GM18517 (cell line): ENCODE measurements around the gene NEU4.
"Not testable (repeated sequence)": the region's sequence is repeated elsewhere in the genome, so short reads cannot be mapped to it uniquely, and the experiment has no call there.

Experiments
- ATAC-seq: cut with Tn5 transposase; IDR thresholded peaks from one replicate; pipeline ENCODE4 v1.9.1; 2021; ENCODE audit warnings: mild to moderate bottlenecking, moderate library complexity; ENCODE audit not compliant: unreplicated experiment

NEU4 gene

GRCh38 chr2:241823531-241824437 lies 14.8 kb downstream of the NEU4 start:
- ATAC-seq: not testable (repeated sequence)

GRCh38 chr2:241827394-241827793 lies 18.4 kb downstream of the NEU4 start:
- ATAC-seq: no peak

- ATAC-seq: no peak
Measured at GRCh38 chr2:241833101-241833663, 24.2 kb downstream of the NEU4 start.

- ATAC-seq: not testable (repeated sequence)
Measured at GRCh38 chr2:241833756-241834526, 24.9 kb downstream of the NEU4 start.

GRCh38 chr2:241834527-241835210 lies 25.7 kb downstream of the NEU4 start:
- ATAC-seq: no peak

- no peak for ATAC-seq
Measured at GRCh38 chr2:241835611-241836010, 26.6 kb downstream of the NEU4 start.

- no peak for ATAC-seq
Measured at GRCh38 chr2:241836292-241836691, 27.3 kb downstream of the NEU4 start.

- no peak for ATAC-seq
Measured at GRCh38 chr2:241837197-241837965, 28.4 kb downstream of the NEU4 start.

- no peak for ATAC-seq
Measured at GRCh38 chr2:241841181-241842066, 32.4 kb downstream of the NEU4 start.

- ATAC-seq: no peak
Measured at GRCh38 chr2:241842067-241842415, 33.0 kb downstream of the NEU4 start.

- ATAC-seq: no peak
Measured at GRCh38 chr2:241842620-241843211, 33.7 kb downstream of the NEU4 start.

GRCh38 chr2:241843321-241844065 lies 34.5 kb downstream of the NEU4 start:
- ATAC-seq: no peak

GRCh38 chr2:241844066-241844728 lies 35.2 kb downstream of the NEU4 start:
- peak; percentile 57 for ATAC-seq

- ATAC-seq: no peak
Measured at GRCh38 chr2:241844831-241845578, 36.0 kb downstream of the NEU4 start.

- ATAC-seq: no peak
Measured at GRCh38 chr2:241846406-241846805, 37.4 kb downstream of the NEU4 start.

- ATAC-seq: no peak
Measured at GRCh38 chr2:241848761-241849615, 40.0 kb downstream of the NEU4 start.
